Measurements from ENCODE around the gene CEP41.

DNA sequence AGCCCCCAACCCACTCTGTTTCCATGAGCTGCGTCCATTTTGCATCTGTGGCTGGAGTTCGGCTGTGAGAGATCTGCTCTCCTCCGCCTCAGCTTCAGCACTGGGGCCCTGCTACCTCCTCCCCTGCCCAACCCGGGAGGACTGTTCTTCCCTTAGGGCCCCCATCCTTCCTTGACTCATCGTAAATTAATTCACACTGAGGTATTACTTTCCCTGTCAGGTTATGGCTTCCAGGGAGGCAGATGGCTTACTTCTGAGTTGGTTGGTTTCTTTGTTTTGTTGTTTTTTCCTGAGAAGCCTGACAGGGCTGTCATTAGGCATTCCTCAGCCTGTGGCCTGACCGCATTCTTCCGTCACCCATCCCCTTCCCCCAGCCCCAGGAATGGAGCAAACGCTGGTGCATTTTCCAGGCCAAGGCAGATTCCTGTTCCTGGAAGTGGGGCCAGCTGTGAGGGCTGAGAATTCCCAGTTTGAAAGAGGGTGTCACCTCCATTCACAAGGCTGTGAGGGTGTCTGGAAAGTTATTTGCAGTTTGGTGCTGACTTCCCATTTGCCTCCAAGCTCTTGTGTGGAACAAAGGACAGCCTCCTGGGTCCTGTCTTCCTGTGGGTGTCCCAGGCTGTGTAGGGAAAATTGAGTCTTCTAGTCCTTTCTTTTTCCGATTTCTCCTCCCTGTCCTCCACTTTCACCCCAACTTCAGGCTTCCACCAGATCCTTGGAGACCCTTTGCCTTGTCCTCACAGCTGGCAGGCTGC is 84.5 kb downstream of the CEP41 start:
- TF ChIP-seq, protein P1, sequence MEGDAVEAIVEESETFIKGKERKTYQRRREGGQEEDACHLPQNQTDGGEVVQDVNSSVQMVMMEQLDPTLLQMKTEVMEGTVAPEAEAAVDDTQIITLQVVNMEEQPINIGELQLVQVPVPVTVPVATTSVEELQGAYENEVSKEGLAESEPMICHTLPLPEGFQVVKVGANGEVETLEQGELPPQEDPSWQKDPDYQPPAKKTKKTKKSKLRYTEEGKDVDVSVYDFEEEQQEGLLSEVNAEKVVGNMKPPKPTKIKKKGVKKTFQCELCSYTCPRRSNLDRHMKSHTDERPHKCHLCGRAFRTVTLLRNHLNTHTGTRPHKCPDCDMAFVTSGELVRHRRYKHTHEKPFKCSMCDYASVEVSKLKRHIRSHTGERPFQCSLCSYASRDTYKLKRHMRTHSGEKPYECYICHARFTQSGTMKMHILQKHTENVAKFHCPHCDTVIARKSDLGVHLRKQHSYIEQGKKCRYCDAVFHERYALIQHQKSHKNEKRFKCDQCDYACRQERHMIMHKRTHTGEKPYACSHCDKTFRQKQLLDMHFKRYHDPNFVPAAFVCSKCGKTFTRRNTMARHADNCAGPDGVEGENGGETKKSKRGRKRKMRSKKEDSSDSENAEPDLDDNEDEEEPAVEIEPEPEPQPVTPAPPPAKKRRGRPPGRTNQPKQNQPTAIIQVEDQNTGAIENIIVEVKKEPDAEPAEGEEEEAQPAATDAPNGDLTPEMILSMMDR (IDR thresholded peaks at IDR 0.05) = no peak
- TF ChIP-seq POLR2A (IDR thresholded peaks at IDR 0.05; ENCODE audit: low read length) = no peak
- TF ChIP-seq FOSL2 (IDR thresholded peaks at IDR 0.05) = no peak
- TF ChIP-seq FOSL2 (CRISPR knock-in tag; IDR thresholded peaks at IDR 0.05) = no peak
- TF ChIP-seq RAD21 (conservative IDR thresholded peaks at IDR 0.05 in 1 of 2, IDR thresholded peaks at IDR 0.05 in 1 of 2) = 0 out of 5 replicates have a peak, but pooled peaks of 1 of the 2 experiments have one; percentile 3
